ELR (cell line): ENCODE data around the gene C14orf119.
"Not testable (repeated sequence)": the region's sequence is repeated elsewhere in the genome, so short reads cannot be mapped to it uniquely, and the experiment has no call there.

Source experiments
- DNase-seq: peaks from one replicate; pipeline ENCODE4 v3.0.0-alpha.2; 2015; ENCODE audit warnings: low read depth

C14orf119 gene

GRCh38 chr14:23089498-23090253 lies 5.6 kb upstream of the C14orf119 start:
- DNase-seq: no peak

GRCh38 chr14:23090254-23090636 lies 5.1 kb upstream of the C14orf119 start:
- DNase-seq: no peak

GRCh38 chr14:23091294-23092225 lies 3.7 kb upstream of the C14orf119 start:
- no peak for DNase-seq

DNA sequence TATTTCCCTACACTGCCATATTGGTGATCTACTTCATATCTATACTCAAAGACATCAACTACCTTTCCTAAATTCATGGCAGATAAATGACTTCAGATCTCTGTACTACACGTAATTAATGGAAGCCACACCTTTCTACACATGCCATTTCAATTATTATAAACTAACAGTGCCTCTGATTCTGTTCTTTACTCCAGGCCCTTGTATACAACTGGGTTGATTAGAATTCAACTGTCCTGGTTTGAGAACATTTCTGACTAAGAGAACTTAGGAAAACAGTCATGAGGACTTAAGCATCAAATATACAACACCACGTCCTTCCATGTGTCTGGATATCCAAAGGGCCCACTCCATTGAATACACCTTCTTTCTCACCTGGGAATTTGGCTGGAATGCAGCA lies 2.2 kb upstream of the C14orf119 start:
- DNase-seq: no peak

DNA sequence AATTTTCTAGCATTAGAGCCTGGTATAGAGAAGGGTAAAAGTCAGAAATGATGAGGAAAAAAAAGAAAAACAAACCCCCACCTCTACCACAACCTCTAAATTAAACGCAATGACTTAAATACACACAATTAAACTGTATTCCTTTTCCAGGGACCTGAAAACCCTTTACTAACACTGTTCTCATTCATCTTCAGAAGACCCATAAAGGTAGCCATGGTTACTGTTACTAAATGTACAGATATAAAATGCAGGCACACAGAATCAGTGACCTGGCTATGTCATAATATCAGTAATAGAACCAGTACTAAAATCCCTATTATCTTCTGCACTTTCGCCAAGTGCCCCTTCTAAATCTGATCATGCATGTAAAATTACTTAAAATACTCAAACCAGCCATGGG lies 1.8 kb upstream of the C14orf119 start:
- no peak for DNase-seq

GRCh38 chr14:23093991-23094665 lies 1.2 kb upstream of the C14orf119 start:
- no peak for DNase-seq

- DNase-seq: peak; percentile 91
Observed at GRCh38 chr14:23094666-23095195, 574 bp upstream of the C14orf119 start, which contains the start of gene ACIN1. Gene ACIN1, minus strand, starts transcription at chr14:23095136. Its CDS starts 24 bp downstream, at chr14:23095112.

- no peak for DNase-seq
Observed at GRCh38 chr14:23097786-23098185, 2.5 kb downstream of the C14orf119 start.

DNA sequence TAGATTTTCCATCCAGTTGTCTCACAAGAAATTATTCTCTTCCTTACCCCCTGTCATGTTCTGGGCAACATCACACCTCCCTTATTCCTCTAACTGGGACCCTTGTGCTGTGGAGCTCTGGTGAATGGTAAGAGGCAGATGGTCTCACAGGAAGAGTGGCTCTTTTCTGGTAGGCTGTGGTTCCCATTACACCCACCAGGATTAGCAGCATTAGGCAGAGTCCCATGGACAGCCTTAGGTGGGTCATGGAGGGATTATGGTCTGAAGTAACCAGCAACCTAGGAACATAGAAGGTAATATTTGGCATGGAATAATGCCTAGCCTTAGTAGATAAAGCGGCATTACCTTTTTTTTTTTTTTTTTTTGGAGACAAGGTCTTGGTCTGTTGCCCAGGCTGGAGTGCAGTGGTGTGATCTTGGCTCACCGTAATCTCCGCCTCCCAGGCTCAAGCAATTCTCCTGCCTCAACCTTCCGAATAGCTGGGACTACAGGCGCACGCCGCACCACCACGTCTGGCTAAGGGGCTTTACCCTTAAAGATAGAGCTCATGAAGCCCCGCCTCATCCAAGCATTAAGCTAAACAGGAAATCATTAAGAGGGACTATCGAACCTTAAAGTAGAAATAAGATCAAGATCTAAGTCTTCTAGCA lies 4.0 kb downstream of the C14orf119 start:
- no peak for DNase-seq

DNA sequence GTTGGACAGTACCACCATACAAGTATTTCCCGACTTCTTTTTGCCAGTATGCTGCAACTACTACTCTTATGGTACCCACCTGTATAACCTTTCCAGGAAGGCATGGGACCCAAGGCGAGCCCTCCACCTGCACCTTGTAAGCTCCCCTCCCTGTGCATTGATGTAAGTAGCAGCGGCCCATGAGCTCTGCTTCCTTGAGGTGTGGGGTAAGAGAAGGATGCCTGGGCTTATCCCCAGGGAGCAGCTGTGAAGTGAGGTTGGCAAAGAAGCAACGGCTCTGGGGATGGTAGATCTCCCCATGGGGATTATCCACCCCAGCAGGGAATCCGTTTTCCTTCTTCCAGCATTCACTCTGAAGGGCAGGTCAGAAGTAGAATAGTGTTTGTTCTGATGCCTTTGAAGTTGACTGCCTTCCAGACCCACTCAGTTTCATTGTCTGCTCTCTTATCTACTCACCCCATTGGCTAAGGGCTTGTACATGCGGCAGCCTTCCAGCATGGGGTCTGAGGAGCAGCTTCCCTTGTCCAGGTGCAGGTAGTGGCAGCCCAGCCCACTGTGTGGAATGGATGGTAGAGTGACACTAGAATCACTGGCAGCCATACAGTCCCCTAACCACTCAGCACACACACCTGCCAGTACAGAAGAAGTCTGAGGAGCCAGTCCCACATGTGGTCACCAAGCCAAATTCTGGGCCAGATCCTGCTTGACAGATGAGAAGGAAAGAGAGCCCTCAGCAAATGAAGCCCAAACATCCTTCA lies 6.1 kb downstream of the C14orf119 start:
- DNase-seq: no peak

DNA sequence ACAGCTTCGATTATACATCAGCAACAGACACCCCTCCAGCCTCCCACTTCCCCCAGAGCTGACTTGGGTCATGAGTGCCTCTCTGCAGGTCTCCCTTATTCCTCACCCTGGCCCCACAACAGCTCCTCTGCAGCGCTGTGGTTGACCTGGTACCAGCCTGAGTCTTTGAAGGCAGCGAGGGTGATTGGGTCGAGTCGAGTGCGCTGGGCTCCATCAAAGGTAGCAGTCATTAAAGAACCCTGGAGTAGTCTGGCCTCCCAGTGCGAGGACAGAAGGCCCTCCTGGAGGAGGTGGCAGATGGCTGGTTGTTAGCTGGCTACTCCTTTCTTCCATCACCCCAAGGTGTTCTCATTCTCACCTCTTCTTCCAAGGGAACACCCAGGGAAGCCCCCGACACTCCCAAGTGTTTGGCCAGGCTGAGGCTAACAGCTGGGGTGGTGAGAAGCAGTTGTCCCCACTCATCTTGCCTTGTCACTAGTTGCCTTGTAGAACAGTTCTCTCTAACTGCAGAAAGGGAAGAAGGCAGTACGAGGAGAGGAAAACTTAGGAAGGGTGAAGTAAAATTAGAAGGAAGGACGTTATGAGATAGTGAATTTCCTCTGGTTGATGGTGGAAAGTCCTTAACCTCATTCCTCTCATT lies 6.8 kb downstream of the C14orf119 start:
- DNase-seq: no peak

DNA sequence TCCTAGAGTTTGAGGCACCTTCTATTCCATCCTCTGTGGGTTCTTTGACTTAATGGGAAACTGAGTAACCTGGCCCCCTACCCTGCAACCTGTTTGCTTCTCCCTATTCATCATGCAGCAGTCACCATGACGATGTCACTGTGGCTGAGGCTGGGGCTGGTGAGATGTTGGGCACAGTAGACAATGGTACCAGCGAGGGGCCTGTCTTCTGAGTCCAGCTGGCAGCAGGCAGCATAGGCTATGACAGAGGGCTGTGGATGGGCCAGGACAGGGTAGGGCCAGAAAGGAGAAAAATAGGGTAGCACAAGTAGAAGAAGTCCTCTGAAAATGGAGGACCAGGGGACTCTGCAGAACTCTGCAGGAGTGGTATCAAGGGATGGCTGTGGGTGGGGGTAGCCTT lies 7.5 kb downstream of the C14orf119 start:
- DNase-seq: no peak

- DNase-seq: no peak
Observed at GRCh38 chr14:23103581-23103980, 8.3 kb downstream of the C14orf119 start.

- no peak for DNase-seq
Observed at GRCh38 chr14:23104070-23104590, 8.8 kb downstream of the C14orf119 start.

DNA sequence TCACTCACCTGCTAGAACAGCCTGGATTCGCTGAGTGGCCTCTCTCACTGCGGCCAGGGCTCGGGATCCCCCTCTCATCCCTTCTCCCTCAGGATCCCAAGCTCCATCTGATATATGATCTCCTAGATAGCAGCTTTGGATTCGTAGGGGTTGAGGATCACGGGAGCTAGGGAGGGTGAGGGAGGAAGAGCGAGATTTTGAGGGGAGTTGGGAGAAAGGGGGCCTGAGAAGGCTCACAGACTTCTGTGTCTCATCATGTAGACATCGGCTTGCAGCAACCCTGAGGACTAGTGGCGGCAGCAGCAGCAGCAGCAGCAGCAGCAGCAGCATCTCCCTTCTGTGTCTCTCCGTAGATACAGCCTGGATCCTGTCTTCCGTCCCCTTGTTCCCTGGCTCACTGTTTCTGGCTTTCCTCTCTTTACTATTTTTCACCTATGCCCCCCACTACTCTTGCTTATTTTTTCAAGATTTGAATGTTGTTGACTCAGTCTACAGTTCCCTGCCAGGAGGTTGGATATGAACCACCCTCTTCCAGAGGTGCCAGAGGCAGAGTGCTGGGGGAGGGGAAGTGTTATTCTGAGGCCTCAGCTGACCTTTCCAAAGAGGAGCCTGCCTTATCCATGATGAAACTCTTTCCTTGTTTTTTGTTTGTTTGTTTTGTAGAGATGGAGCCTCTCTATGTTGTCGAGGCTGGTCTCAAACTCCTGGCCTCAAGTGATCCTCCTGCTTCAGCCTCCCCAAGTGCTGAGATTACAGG lies 9.5 kb downstream of the C14orf119 start, which contains the start of gene CIROP:
Gene CIROP, minus strand, starts transcription at position 399 of the 757 bp plus-strand sequence. Its CDS starts 69 bp downstream, at position 330.
- no peak for DNase-seq

DNA sequence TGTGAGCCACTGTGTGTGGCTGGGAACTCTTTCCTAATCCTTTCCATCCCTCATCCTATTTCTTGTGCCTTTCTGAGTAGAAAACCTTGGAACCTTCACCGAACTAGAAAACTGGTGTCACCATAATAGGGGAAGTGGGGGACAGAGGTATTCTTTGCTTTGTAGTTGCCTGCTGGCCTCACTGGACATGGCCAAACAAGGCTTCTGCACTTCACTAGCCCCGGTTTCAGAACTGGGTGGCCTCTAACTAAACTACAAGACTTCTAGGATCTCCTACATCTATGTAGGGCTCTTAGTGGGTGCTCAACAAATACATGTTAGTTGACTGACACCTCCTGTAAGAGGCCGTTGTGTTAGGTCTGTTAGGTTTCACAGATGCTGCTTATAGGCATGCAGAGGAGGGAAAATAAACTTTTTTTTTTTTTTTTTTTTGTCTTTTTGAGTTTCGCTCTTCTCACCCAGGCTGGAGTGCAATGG lies 10.1 kb downstream of the C14orf119 start:
- no peak for DNase-seq

- no peak for DNase-seq
Observed at GRCh38 chr14:23106747-23107045, 11.4 kb downstream of the C14orf119 start.

- DNase-seq: not testable (repeated sequence)
Observed at GRCh38 chr14:23107620-23108019, 12.3 kb downstream of the C14orf119 start.

- DNase-seq: not testable (repeated sequence)
Observed at GRCh38 chr14:23108169-23108568, 12.9 kb downstream of the C14orf119 start.
